ENCODE measurements around the gene SEMG1. TPM values are rescaled to one million over a fixed set of nuclear protein-coding genes. Genes with fewer than 3 reads are reported as not detected.

The SEMG1 gene, protein sequence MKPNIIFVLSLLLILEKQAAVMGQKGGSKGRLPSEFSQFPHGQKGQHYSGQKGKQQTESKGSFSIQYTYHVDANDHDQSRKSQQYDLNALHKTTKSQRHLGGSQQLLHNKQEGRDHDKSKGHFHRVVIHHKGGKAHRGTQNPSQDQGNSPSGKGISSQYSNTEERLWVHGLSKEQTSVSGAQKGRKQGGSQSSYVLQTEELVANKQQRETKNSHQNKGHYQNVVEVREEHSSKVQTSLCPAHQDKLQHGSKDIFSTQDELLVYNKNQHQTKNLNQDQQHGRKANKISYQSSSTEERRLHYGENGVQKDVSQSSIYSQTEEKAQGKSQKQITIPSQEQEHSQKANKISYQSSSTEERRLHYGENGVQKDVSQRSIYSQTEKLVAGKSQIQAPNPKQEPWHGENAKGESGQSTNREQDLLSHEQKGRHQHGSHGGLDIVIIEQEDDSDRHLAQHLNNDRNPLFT
- total RNA-seq, result not detected

DNA sequence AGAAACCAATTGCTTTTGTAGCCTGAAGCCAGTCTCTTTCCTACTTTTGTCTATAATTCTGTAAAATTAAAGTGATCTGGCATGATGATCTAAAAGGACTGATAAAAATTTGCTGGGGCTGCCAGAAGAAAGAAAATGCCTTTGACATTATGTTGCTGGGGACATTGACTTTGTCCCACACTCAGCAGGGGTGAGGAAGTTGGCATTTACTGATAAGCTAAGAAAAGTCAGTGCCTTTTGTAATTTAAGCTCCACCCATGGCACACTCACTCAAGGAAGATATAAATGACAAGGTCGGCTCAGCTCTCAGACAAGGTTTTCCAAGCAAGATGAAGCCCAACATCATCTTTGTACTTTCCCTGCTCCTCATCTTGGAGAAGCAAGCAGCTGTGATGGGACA lies at the start of gene SEMG1:
SEMG1 (plus strand) TSS at position 309 of the 400 bp plus-strand sequence; CDS start at position 330, 21 bp downstream.
- no peak within 1 kb of the TSS for H3K27ac Mint-ChIP-seq
- peaks cover 5% of the 10 kb centered on the region for H3K9me3 Mint-ChIP-seq
- ChIA-PET POLR2A (no interaction called here), CTCF (no interaction called here)
- H3K36me3 Mint-ChIP-seq, result no peaks in the 10 kb centered on the region
- H3K27me3 Mint-ChIP-seq, result peaks cover 32% of the 10 kb centered on the region
- H3K4me1 Mint-ChIP-seq (ENCODE audit: low read depth), result no peaks in the 10 kb centered on the region
- intact Hi-C loops (cut with micrococcal nuclease), result no loop called here
- H3K4me3 Mint-ChIP-seq, result no peak within 1 kb of the TSS
- no peak for DNase-seq

DNA sequence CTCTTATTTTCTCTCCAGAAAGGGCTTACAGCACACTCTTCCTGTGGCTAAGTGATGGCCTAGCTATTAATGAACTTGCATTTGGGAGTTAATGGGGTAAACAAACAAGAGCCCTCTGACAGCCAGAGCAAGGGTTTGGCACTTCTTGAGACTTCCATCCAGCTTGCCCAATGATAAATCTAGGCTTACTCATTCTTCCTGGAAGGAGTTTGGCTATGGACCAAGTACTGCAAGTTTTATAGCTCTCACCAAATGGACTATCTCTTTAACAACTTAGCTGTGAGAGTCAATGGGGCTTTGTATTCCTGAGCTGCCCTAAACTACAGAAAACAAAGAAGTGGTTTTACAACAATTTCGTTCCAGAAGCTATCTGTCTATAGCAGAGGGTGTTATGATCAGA lies 48.9 kb upstream of the SEMG1 start:
- H3K27ac Mint-ChIP-seq, result no peak overlapping the region
- CTCF ChIA-PET, result interaction anchor here (1.5 kb wide), 1 partner anchor 19 kb away, joined by 6 read pairs; no protein-coding TSS in a partner anchor
- H3K4me3 Mint-ChIP-seq, result no peak overlapping the region

DNA sequence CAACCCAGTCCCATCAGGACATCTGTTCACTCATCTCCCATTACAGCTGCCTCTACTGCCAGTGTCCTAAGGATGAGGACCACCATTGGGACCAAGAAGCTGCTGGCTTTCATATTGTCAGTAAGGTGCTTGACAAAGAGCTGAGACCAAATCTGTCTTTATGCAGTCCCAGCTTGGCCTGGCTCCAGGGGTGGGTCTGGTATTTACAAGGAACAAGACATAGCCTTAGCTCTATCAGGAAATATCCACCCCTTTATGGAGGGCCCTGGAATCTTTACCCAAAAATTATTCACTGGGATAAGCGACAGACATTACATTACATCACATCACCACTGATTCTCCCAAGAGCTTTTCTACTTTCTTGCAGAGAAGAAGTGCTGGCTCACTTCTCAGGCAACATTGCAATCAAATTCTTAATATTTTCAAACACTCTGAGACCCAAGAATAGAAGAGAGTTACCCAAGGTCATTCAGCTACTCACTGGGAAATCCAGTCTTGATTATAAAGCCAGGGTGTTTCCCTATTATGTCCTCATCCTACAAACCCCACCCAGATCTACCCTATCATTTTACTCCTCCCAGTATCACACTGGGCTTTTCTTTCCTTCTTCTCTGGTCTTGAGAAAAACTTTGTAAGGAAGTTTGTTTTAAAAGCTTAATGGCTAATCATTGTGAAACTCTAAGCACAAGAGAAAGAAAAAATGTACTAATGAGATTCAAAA lies 43.6 kb upstream of the SEMG1 start:
- no peak overlapping the region for H3K27ac Mint-ChIP-seq
- no peak overlapping the region for H3K4me3 Mint-ChIP-seq
- POLR2A ChIA-PET, result no interaction called here
- H3K27me3 Mint-ChIP-seq, result peaks cover 32% of the 10 kb centered on the region
- DNase-seq, result no peak
- peaks cover 3% of the 10 kb centered on the region for H3K36me3 Mint-ChIP-seq
- no peaks in the 10 kb centered on the region for H3K4me1 Mint-ChIP-seq (ENCODE audit: low read depth)
- peaks cover 16% of the 10 kb centered on the region for H3K9me3 Mint-ChIP-seq
- CTCF ChIA-PET, result interaction anchor here (0.6 to 1.6 kb wide), 4 partner anchors 18 to 131 kb away, joined by 3 to 5 read pairs (median 4); no protein-coding TSS in a partner anchor
- intact Hi-C loops (cut with micrococcal nuclease), result no loop called here

More for the DNA sequence above, 48.9 kb upstream of the SEMG1 start:
- Mint-ChIP-seq H3K4me1 (ENCODE audit: low read depth) (no peaks in the 10 kb centered on the region), H3K27me3 (peaks cover 39% of the 10 kb centered on the region), H3K36me3 (peaks cover 3% of the 10 kb centered on the region), H3K9me3 (peaks cover 18% of the 10 kb centered on the region)
- intact Hi-C loops (cut with micrococcal nuclease), result no loop called here
- POLR2A ChIA-PET, result no interaction called here
- no peak for DNase-seq

DNA sequence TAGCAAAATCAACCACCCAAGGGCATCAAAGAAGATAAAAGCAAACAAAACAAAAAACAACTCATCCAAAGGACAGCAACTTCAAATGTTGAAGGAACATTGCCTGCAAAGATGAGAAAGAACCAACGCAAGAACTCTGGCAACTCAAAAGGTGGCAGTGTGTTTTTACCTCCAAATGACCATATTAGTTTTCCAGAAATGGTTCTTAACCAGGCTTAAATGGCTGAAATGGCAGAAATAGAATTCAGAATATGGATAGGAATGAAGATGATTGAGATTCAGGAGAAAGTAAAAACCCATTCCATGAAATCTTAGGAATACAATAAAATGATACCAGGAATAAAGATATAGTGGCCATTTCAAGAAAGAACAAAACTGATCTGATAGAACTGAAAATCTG lies 41.9 kb upstream of the SEMG1 start:
- no peak overlapping the region for H3K27ac Mint-ChIP-seq
- POLR2A ChIA-PET, result no interaction called here
- intact Hi-C loops (cut with micrococcal nuclease), result no loop called here
- H3K4me3 Mint-ChIP-seq, result no peak overlapping the region
- DNase-seq, result no peak
- peaks cover 2% of the 10 kb centered on the region for H3K36me3 Mint-ChIP-seq
- CTCF ChIA-PET, result interaction anchor here (0.8 to 1.6 kb wide), 2 partner anchors 26 to 331 kb away, joined by 3 to 4 read pairs; no protein-coding TSS in a partner anchor
- peaks cover 29% of the 10 kb centered on the region for H3K27me3 Mint-ChIP-seq
- no peaks in the 10 kb centered on the region for H3K4me1 Mint-ChIP-seq (ENCODE audit: low read depth)
- peaks cover 4% of the 10 kb centered on the region for H3K9me3 Mint-ChIP-seq

DNA sequence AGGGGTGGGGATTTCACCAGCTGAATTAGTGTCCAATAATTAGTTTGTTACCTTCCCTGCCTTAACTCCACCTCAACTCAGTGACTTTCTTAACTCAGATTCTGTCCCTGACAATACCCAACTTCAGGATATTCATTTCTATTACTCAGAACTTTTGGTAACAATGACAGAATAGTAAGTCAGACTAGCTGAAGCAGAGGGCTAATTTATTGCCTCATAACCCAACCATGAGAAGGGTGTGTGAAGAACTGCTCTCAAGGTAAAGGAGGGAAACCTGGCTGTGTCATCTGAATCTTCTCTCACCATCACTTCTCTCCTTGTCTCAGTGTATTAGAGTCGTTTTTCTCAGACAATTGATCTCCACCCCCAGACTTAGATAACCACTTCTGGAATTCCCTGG lies 33.3 kb upstream of the SEMG1 start:
- Mint-ChIP-seq H3K9me3 (peaks cover 2% of the 10 kb centered on the region), H3K4me3 (no peak overlapping the region), H3K36me3 (no peaks in the 10 kb centered on the region), H3K27me3 (peaks cover 11% of the 10 kb centered on the region), H3K4me1 (ENCODE audit: low read depth) (no peaks in the 10 kb centered on the region), H3K27ac (no peak overlapping the region)
- no peak for DNase-seq
- CTCF ChIA-PET, result no interaction called here
- POLR2A ChIA-PET, result no interaction called here
- intact Hi-C loops (cut with micrococcal nuclease), result no loop called here

DNA sequence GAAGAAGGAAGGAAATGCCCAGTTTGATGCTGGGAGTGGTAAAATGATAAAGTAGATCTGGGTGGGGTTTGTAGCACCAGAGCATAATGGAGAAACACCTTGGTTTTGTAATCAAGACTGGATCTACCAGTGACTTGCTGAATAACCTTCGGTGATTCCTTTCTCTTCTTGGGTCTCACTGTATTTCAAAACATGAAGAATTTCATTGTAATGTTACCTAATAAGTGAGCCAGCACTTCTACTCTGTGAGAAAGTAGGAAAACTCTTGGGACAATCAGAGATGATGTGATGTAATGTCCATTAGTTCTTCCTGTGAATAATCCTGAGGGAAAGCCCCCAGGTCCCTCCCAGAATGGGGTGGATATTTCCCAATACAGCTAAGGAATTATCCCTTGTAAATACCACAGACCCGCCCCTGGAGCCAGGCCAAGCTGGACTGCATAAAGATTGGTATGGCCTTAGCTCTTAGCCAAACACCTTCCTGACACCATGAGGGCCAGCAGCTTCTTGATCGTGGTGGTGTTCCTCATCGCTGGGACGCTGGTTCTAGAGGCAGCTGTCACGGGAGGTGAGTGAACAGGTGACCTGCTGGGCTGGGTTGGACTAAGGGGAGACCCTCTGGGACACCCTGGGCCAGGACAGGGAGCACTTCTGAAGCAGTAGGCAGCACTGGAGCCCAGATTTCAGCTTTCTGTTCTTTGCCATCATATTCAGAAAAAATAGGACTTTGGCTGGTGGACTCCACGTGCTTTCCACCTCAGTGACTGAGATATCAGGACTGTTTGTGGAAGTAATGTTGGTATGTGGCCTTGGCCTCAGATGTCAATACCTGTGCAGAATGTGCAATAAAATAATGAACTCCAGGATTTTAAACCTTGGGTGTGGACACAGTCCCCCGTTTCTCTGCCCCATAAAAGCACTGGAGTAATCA lies 32.1 kb upstream of the SEMG1 start, which contains the start of gene PI3:
PI3 (plus strand) TSS at position 469 of the 931 bp plus-strand sequence; CDS start at position 490, 21 bp downstream.
- H3K4me3 Mint-ChIP-seq, result no peak within 1 kb of the TSS
- POLR2A ChIA-PET, result no interaction called here
- no peaks in the 10 kb centered on the region for H3K4me1 Mint-ChIP-seq (ENCODE audit: low read depth)
- peaks cover 11% of the 10 kb centered on the region for H3K27me3 Mint-ChIP-seq
- H3K27ac Mint-ChIP-seq, result no peak within 1 kb of the TSS
- CTCF ChIA-PET, result no interaction called here
- DNase-seq, result no peak
- no peaks in the 10 kb centered on the region for H3K36me3 Mint-ChIP-seq
- intact Hi-C loops (cut with micrococcal nuclease), result no loop called here
- peaks cover 2% of the 10 kb centered on the region for H3K9me3 Mint-ChIP-seq

DNA sequence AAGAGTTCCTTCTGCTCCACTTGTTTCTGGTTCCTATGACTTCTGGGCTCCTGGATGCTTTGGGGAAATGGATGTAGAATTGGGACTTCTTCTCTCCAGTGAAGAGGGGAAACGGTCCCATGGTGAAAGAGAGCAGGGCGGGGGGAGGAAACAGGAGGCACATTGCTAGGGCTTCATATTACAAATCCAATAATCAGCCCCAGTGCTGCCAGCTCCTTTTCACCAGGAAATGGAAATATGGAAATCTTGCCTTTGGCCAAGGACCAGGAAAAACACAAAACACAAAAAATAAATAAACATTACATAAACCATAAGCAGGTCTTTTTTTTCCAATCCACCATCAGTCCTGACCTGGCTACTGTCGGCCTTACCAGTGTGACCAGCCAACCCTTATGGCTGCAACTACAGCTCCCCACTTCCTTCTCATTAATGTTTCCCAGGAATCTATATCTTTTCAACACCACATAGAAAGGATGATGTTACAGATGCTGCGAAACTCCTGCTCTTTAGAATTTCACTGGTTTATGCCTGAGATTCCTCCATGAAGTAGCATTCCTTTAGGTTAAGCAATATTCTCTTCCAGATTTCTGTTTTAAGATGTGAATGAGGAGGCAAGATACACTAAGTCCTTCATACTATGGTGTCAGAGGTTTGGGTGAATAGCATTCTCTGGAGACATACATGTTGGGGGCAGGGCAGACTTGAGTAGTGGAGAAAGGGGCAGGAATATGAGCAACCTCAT lies 30.1 kb upstream of the SEMG1 start:
- Mint-ChIP-seq H3K36me3 (no peaks in the 10 kb centered on the region), H3K27me3 (peaks cover 2% of the 10 kb centered on the region), H3K27ac (no peak overlapping the region), H3K4me3 (no peak overlapping the region), H3K4me1 (ENCODE audit: low read depth) (no peaks in the 10 kb centered on the region), H3K9me3 (no peaks in the 10 kb centered on the region)
- intact Hi-C loops (cut with micrococcal nuclease), result no loop called here
- ChIA-PET POLR2A (no interaction called here), CTCF (no interaction called here)
- DNase-seq, result no peak

DNA sequence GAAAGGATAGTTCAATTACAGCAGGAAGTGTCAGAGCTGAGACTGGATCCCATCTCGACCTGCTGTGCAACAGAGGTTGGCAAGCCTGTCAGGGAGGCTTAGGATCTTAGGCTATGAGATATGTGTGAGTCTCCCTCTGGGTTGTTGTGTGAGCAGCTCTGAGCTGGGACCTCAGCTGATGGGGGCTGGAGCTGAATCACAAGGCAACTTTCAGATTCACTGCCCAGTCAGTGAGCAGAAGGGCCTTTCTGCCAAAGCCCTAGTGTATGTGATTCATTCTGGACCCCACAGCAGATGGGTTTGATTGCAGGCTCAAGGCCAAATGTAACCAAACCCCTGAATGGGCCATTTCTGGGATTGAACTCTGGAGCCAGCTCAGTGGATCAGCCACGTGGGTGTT lies 27.7 kb upstream of the SEMG1 start:
- ChIA-PET POLR2A (no interaction called here), CTCF (interaction anchor here (1.1 to 1.8 kb wide), 2 partner anchors 112 to 1575 kb away, joined by 3 to 4 read pairs; no protein-coding TSS in a partner anchor)
- Mint-ChIP-seq H3K9me3 (no peaks in the 10 kb centered on the region), H3K27ac (no peak overlapping the region), H3K27me3 (peaks cover 2% of the 10 kb centered on the region), H3K36me3 (no peaks in the 10 kb centered on the region), H3K4me1 (ENCODE audit: low read depth) (no peaks in the 10 kb centered on the region), H3K4me3 (no peak overlapping the region)
- DNase-seq, result no peak
- intact Hi-C loops (cut with micrococcal nuclease), result no loop called here

DNA sequence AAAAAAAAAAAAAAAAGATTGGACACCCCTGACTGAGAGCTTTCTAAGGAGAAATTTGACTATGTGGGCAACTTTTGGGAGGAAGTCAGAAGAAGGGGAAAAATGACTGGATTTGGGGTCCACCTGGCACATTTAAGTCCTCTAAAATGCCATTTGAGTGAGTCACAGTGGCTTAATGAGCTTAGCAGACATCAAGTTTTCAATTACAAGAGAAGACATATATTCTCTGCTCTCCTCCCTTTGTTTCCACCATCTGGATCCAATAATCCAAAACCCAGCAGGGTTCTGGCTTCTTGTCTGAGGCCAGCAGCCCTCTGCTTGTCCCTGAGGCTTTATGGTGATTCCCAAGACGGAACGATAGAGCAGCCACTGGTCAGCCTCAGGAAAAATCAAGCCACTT lies 25.2 kb upstream of the SEMG1 start:
- no peak for DNase-seq
- intact Hi-C loops (cut with micrococcal nuclease), result no loop called here
- ChIA-PET CTCF (interaction anchor here (0.5 to 1.4 kb wide), 4 partner anchors 19 to 457 kb away, joined by 3 read pairs; no protein-coding TSS in a partner anchor), POLR2A (no interaction called here)
- Mint-ChIP-seq H3K36me3 (no peaks in the 10 kb centered on the region), H3K27me3 (no peaks in the 10 kb centered on the region), H3K9me3 (no peaks in the 10 kb centered on the region), H3K4me3 (no peak overlapping the region), H3K4me1 (ENCODE audit: low read depth) (no peaks in the 10 kb centered on the region), H3K27ac (no peak overlapping the region)

DNA sequence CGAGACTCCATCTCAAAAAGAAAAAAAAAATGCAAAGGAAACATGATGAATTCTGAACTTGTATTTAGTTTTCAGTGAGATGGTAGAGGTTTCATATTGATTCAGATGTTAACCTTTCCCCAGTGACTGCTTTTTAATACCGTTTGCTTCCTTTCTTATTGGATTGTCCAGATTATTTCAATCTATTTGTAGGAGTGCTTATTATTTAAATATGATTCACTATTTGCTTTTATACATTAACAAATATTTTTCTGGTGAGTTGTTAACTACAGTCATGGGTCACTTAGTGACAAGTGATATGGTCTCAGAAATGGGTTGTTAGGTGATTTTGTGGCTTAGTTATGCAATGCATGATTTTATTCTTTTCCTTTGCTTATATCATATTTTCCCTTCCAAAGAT lies 23.7 kb upstream of the SEMG1 start:
- Mint-ChIP-seq H3K4me1 (ENCODE audit: low read depth) (no peaks in the 10 kb centered on the region), H3K27ac (no peak overlapping the region), H3K9me3 (no peaks in the 10 kb centered on the region), H3K4me3 (no peak overlapping the region), H3K27me3 (no peaks in the 10 kb centered on the region), H3K36me3 (no peaks in the 10 kb centered on the region)
- intact Hi-C loops (cut with micrococcal nuclease), result no loop called here
- POLR2A ChIA-PET, result no interaction called here
- CTCF ChIA-PET, result interaction anchor here (1.4 kb wide), 1 partner anchor 70 kb away, joined by 3 read pairs; no protein-coding TSS in a partner anchor
- DNase-seq, result no peak

DNA sequence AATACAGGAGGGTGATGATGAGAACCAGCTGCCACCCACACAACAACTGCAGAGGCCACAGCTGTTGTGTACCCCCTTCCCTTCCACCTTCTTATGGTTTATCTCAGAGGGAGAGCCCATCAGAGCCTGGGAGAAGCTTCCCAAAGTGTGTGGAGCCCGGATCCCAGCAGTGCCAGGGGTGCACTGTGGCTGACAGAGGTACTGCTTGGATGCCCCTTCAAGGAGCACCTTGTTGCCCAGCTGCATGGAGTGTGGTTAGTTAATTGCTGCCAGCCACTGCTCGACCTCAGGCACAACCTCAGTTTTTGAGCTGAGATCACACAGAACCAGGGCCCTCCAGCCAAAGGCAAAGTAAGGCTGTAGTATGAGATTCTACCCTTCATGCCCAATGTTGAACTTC lies 19.1 kb upstream of the SEMG1 start:
- no peak overlapping the region for H3K4me3 Mint-ChIP-seq
- no peaks in the 10 kb centered on the region for H3K4me1 Mint-ChIP-seq (ENCODE audit: low read depth)
- H3K9me3 Mint-ChIP-seq, result no peaks in the 10 kb centered on the region
- H3K27ac Mint-ChIP-seq, result no peak overlapping the region
- ChIA-PET CTCF (no interaction called here), POLR2A (no interaction called here)
- peaks cover 1% of the 10 kb centered on the region for H3K27me3 Mint-ChIP-seq
- no peaks in the 10 kb centered on the region for H3K36me3 Mint-ChIP-seq
- intact Hi-C loops (cut with micrococcal nuclease), result no loop called here
- no peak for DNase-seq
